DND-41 (cell line): ENCODE measurements around the gene LYPD3.
A peak's percentile ranks its signal among the peaks of the same experiment; 100 is the strongest.
"Not testable (repeated sequence)": the region's sequence is repeated elsewhere in the genome, so short reads cannot be mapped to it uniquely, and the experiment has no call there.

Source experiments
- ATAC-seq: fragments of 200-7000 bp; cut with Tn5 transposase; 3 replicates; pipeline ENCODE4 v1.9.1; 2021; ENCODE audit warnings: low read depth; ENCODE audit not compliant: insufficient read depth
- DNase-seq: peaks from one replicate; pipeline ENCODE4 v3.0.0-alpha.2; 2020
- H2AFZ ChIP-seq: 2 replicates; pipeline ENCODE4 v1.6.0; 2012; ENCODE audit warnings: low read depth, low read length
- H3K27ac ChIP-seq: 2 replicates; pipeline ENCODE4 v1.5.1; 2012; ENCODE audit warnings: low read length, inconsistent platforms
- H3K27me3 ChIP-seq: fragments of 200-600 bp; sonication (generic); 2 replicates; pipeline ENCODE4 v1.6.0; 2012; ENCODE audit warnings: low read length, mild to moderate bottlenecking, inconsistent platforms; ENCODE audit not compliant: insufficient read depth, poor library complexity
- H3K36me3 ChIP-seq: 2 replicates; pipeline ENCODE4 v1.5.1; 2012; ENCODE audit warnings: low read length, inconsistent platforms; ENCODE audit not compliant: insufficient read depth
- H3K4me1 ChIP-seq: 2 replicates; pipeline ENCODE4 v1.5.1; 2012; ENCODE audit warnings: mild to moderate bottlenecking, low read length; ENCODE audit not compliant: insufficient read depth
- H3K4me2 ChIP-seq: 2 replicates; pipeline ENCODE4 v1.6.0; 2012; ENCODE audit warnings: mild to moderate bottlenecking, moderate library complexity, low read length, inconsistent platforms; ENCODE audit not compliant: insufficient read depth
- H3K4me3 ChIP-seq, 2 experiments: fragments of 200-600 bp in 1 of 2; shearing (Covaris generic) in 1 of 2; 2 replicates each; pipeline ENCODE4 v1.5.1; 2012 to 2016; ENCODE audit warnings: inconsistent platforms in 2 of 2, low read length in 2 of 2, mild to moderate bottlenecking in 2 of 2, low read depth in 1 of 2, moderate library complexity in 1 of 2
- H3K79me2 ChIP-seq: 2 replicates; pipeline ENCODE4 v1.6.0; 2012; ENCODE audit warnings: low read length, inconsistent platforms; ENCODE audit not compliant: insufficient read depth
- H3K9ac ChIP-seq: 2 replicates; pipeline ENCODE4 v1.6.0; 2012; ENCODE audit warnings: low read depth, mild to moderate bottlenecking, inconsistent platforms, low read length, moderate library complexity
- H3K9me3 ChIP-seq: 2 replicates; pipeline ENCODE4 v1.5.1; 2012; ENCODE audit warnings: low read length, moderate library complexity, mild to moderate bottlenecking, inconsistent platforms; ENCODE audit not compliant: insufficient read depth, severe bottlenecking
- H4K20me1 ChIP-seq: 2 replicates; pipeline ENCODE4 v1.6.0; 2012; ENCODE audit warnings: low read length; ENCODE audit not compliant: insufficient read depth
- EZH2 ChIP-seq: IDR thresholded peaks from 3 replicates; pipeline ENCODE4 v1.6.1; 2012; ENCODE audit warnings: borderline replicate concordance, low read depth, mild to moderate bottlenecking, moderate library complexity, low read length, inconsistent platforms; ENCODE audit not compliant: severe bottlenecking
- TF ChIP-seq, protein P1 (sequence below): IDR thresholded peaks from 2 replicates; pipeline ENCODE4 v1.5.1; 2012; ENCODE audit warnings: borderline replicate concordance, low read length, moderate library complexity, mild to moderate bottlenecking; ENCODE audit not compliant: poor library complexity, severe bottlenecking; ENCODE audit errors: extremely low read depth

The LYPD3 gene

DNA sequence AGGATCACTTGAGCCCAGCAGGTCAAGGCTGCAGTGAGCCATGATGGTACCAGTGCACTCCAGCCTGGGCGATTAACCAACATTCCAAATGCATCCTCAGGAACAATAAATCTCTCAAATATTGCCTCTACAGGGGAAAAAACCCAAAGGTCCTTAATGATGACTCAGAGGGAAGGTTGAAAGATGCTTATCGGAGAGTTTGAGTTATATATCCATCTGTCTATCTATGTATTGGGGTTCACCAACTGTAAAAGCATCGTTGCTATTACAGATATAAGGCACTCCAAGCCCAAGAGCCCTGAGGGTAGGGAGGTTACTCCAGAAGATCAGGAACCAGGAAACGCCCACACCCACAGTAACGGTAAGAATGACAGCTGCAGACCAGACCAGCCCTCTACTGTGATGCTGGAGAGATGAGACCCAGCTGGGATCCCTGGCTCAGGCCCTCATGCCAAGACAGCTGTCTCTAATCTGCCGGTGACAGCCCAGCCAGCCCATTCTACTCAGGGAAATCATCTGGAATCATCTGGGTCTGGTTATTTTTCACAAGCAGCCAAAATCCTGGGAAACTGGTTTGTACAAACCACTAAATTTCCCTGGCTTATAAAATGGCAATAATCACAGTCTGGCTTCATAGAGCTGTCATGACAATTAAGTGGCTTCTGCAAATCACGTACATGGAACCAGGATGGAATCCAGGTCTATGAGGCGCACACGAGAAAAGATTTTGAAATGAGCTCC is 26.9 kb downstream of the LYPD3 start:
- no peak overlapping the region for H3K27ac ChIP-seq

GRCh38 chr19:43437712-43438111 is 27.7 kb downstream of the LYPD3 start:
- ATAC-seq (no peak), DNase-seq (no peak)
- H2AFZ ChIP-seq, result no peak overlapping the region
- no peaks in the 10 kb centered on the region for H3K79me2 ChIP-seq
- no peak overlapping the region for H3K9ac ChIP-seq
- no peaks in the 10 kb centered on the region for H3K36me3 ChIP-seq
- H3K4me1 ChIP-seq, result peaks cover 9% of the 10 kb centered on the region; the same call in 1 of the 2 replicates
- H3K9me3 ChIP-seq, result no peaks in the 10 kb centered on the region
- no peak overlapping the region for H3K4me2 ChIP-seq
- no peaks in the 10 kb centered on the region for H3K27me3 ChIP-seq
- no peak overlapping the region for H3K4me3 ChIP-seq
- TF ChIP-seq EZH2, result no peak
- TF ChIP-seq, protein P1, sequence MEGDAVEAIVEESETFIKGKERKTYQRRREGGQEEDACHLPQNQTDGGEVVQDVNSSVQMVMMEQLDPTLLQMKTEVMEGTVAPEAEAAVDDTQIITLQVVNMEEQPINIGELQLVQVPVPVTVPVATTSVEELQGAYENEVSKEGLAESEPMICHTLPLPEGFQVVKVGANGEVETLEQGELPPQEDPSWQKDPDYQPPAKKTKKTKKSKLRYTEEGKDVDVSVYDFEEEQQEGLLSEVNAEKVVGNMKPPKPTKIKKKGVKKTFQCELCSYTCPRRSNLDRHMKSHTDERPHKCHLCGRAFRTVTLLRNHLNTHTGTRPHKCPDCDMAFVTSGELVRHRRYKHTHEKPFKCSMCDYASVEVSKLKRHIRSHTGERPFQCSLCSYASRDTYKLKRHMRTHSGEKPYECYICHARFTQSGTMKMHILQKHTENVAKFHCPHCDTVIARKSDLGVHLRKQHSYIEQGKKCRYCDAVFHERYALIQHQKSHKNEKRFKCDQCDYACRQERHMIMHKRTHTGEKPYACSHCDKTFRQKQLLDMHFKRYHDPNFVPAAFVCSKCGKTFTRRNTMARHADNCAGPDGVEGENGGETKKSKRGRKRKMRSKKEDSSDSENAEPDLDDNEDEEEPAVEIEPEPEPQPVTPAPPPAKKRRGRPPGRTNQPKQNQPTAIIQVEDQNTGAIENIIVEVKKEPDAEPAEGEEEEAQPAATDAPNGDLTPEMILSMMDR, result no peak
- H4K20me1 ChIP-seq, result no peaks in the 10 kb centered on the region
- no peak overlapping the region for H3K27ac ChIP-seq

More for the DNA sequence above, 26.9 kb downstream of the LYPD3 start:
- no peak overlapping the region for H3K9ac ChIP-seq
- H2AFZ ChIP-seq, result no peak overlapping the region
- no peaks in the 10 kb centered on the region for H4K20me1 ChIP-seq
- H3K27me3 ChIP-seq, result no peaks in the 10 kb centered on the region
- H3K4me1 ChIP-seq, result peaks cover 9% of the 10 kb centered on the region; the same call in 1 of the 2 replicates
- no peaks in the 10 kb centered on the region for H3K9me3 ChIP-seq
- no peak overlapping the region for H3K4me3 ChIP-seq
- no peaks in the 10 kb centered on the region for H3K36me3 ChIP-seq
- H3K4me2 ChIP-seq, result no peak overlapping the region
- DNase-seq (peak; percentile 33), ATAC-seq (peak; percentile 49)
- H3K79me2 ChIP-seq, result no peaks in the 10 kb centered on the region
- TF ChIP-seq, protein P1, result no peak
- TF ChIP-seq EZH2, result no peak

DNA sequence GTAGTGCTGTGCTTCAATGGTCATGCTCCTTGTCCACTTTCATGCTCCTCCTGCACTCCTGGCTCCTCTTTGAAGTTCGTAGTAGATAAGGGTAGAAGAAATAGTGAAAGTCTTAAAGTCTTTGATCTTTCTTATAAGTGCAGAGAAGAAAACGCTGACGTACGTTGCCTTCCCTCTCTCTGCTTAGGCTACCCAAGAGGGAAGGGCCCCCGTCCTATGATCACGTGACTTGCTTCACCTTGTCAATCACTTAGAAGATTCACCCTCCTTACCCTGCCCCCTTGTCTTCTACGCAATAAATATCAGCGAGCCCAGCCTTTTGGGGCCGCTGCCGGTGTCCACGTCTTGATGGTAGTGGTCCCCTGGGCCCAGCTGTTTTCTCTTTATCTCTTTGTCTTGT is 28.1 kb downstream of the LYPD3 start:
- not testable (repeated sequence) for ATAC-seq, H3K27ac ChIP-seq

GRCh38 chr19:43435775-43436174 is 29.6 kb downstream of the LYPD3 start:
- DNase-seq (no peak), ATAC-seq (no peak)
- Histone ChIP-seq H4K20me1 (no peaks in the 10 kb centered on the region), H3K4me2 (no peak overlapping the region), H3K79me2 (no peaks in the 10 kb centered on the region), H3K4me1 (peaks cover 9% of the 10 kb centered on the region; the same call in 1 of the 2 replicates), H3K36me3 (no peaks in the 10 kb centered on the region), H3K9me3 (no peaks in the 10 kb centered on the region), H3K9ac (no peak overlapping the region), H2AFZ (no peak overlapping the region), H3K4me3 (no peak overlapping the region), H3K27ac (no peak overlapping the region), H3K27me3 (no peaks in the 10 kb centered on the region)
- TF ChIP-seq, protein P1, result no peak
- no peak for TF ChIP-seq EZH2

More for the DNA sequence above, 28.1 kb downstream of the LYPD3 start:
- not testable (repeated sequence) for H4K20me1 ChIP-seq, H3K79me2 ChIP-seq, H3K27me3 ChIP-seq, H3K4me3 ChIP-seq, H3K4me1 ChIP-seq, H2AFZ ChIP-seq, H3K4me2 ChIP-seq, DNase-seq, H3K9ac ChIP-seq, H3K9me3 ChIP-seq, H3K36me3 ChIP-seq
